ENCODE data around the gene CCDC192. TPM values are rescaled to one million over a fixed set of nuclear protein-coding genes. Genes with fewer than 3 reads are reported as not detected.

The CCDC192 gene
- total RNA-seq, 1 donor from 2014 or later = 2.1 TPM

GRCh38 chr5:127849408-127849807 lies 146.2 kb downstream of the CCDC192 start:
- H3K27ac Mint-ChIP-seq = no peak overlapping the region
- DNase-seq (ENCODE audit: low spot score in 2 of 2, unreplicated experiment in 2 of 2) = no peak
- peaks cover 31% of the 10 kb centered on the region for H3K27me3 Mint-ChIP-seq (ENCODE audit: low read depth)
- H3K36me3 Mint-ChIP-seq = no peaks in the 10 kb centered on the region
- peaks cover 5% of the 10 kb centered on the region for H3K9me3 Mint-ChIP-seq
- no peak overlapping the region for H3K4me3 Mint-ChIP-seq
- no peak for TF ChIP-seq CTCF (IDR thresholded peaks at IDR 0.05; ENCODE audit: unreplicated experiment)
- H3K4me1 Mint-ChIP-seq = peaks cover 7% of the 10 kb centered on the region

GRCh38 chr5:127849891-127850290 lies 146.7 kb downstream of the CCDC192 start:
- no peak for TF ChIP-seq CTCF (IDR thresholded peaks at IDR 0.05; ENCODE audit: unreplicated experiment)
- Mint-ChIP-seq H3K27ac (no peak overlapping the region), H3K4me3 (no peak overlapping the region), H3K36me3 (no peaks in the 10 kb centered on the region), H3K4me1 (peaks cover 7% of the 10 kb centered on the region), H3K27me3 (ENCODE audit: low read depth) (peaks cover 28% of the 10 kb centered on the region), H3K9me3 (peaks cover 5% of the 10 kb centered on the region)
- no peak for DNase-seq (ENCODE audit: low spot score in 2 of 2, unreplicated experiment in 2 of 2)

GRCh38 chr5:127851964-127852363 lies 148.8 kb downstream of the CCDC192 start:
- Mint-ChIP-seq H3K27ac (no peak overlapping the region), H3K27me3 (ENCODE audit: low read depth) (peaks cover 25% of the 10 kb centered on the region)

GRCh38 chr5:127854520-127854919 lies 151.3 kb downstream of the CCDC192 start:
- H3K9me3 Mint-ChIP-seq = peaks cover 24% of the 10 kb centered on the region
- no peak overlapping the region for H3K4me3 Mint-ChIP-seq
- H3K4me1 Mint-ChIP-seq = peaks cover 9% of the 10 kb centered on the region
- no peak for DNase-seq (ENCODE audit: low spot score in 2 of 2, unreplicated experiment in 2 of 2)
- H3K27ac Mint-ChIP-seq = no peak overlapping the region
- TF ChIP-seq CTCF (IDR thresholded peaks at IDR 0.05; ENCODE audit: unreplicated experiment) = no peak
- peaks cover 21% of the 10 kb centered on the region for H3K27me3 Mint-ChIP-seq (ENCODE audit: low read depth)
- peaks cover 6% of the 10 kb centered on the region for H3K36me3 Mint-ChIP-seq

More at GRCh38 chr5:127851964-127852363, 148.8 kb downstream of the CCDC192 start:
- DNase-seq (ENCODE audit: low spot score in 2 of 2, unreplicated experiment in 2 of 2) = no peak
- Mint-ChIP-seq H3K4me1 (peaks cover 7% of the 10 kb centered on the region), H3K36me3 (peaks cover 5% of the 10 kb centered on the region), H3K4me3 (no peak overlapping the region), H3K9me3 (peaks cover 23% of the 10 kb centered on the region)
- TF ChIP-seq CTCF (IDR thresholded peaks at IDR 0.05; ENCODE audit: unreplicated experiment) = no peak

- peaks cover 30% of the 10 kb centered on the region for H3K9me3 Mint-ChIP-seq
- H3K27me3 Mint-ChIP-seq (ENCODE audit: low read depth) = peaks cover 21% of the 10 kb centered on the region
- no peak for DNase-seq (ENCODE audit: low spot score in 2 of 2, unreplicated experiment in 2 of 2)
- H3K27ac Mint-ChIP-seq = no peak overlapping the region
- H3K4me3 Mint-ChIP-seq = no peak overlapping the region
- no peak for TF ChIP-seq CTCF (IDR thresholded peaks at IDR 0.05; ENCODE audit: unreplicated experiment)
- H3K36me3 Mint-ChIP-seq = peaks cover 10% of the 10 kb centered on the region
- H3K4me1 Mint-ChIP-seq = peaks cover 7% of the 10 kb centered on the region
These were observed 153.1 kb downstream of the CCDC192 start for GRCh38 chr5:127856292-127856691.

All from mesothelial cell of epicardium (in vitro differentiated cells).